Measurements from ENCODE around the gene KDM6A.

DNA sequence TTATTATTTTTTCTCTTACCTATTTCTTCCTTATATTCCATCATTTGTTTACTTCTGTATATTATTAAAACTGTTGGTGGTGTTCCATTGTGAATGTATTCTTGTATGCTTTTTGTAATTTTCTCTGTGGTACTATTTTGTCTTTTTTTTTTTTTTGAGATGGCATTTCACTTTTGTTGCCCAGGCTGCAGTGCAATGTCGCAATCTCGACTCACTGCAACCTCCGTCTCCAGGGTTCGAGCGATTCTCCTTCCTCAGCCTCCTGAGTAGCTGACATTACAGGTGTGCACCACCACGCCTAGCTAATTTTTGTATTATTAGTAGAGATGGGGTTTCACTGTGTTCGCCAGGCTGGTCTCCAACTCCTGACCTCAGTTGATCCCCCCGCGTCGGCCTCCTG, 8.6 kb downstream of the KDM6A start:
- TF ChIP-seq POLR2AphosphoS5 (IDR thresholded peaks at IDR 0.05; ENCODE audit: insufficient read depth, low read depth, low read length): no peak
- TF ChIP-seq, protein P1, sequence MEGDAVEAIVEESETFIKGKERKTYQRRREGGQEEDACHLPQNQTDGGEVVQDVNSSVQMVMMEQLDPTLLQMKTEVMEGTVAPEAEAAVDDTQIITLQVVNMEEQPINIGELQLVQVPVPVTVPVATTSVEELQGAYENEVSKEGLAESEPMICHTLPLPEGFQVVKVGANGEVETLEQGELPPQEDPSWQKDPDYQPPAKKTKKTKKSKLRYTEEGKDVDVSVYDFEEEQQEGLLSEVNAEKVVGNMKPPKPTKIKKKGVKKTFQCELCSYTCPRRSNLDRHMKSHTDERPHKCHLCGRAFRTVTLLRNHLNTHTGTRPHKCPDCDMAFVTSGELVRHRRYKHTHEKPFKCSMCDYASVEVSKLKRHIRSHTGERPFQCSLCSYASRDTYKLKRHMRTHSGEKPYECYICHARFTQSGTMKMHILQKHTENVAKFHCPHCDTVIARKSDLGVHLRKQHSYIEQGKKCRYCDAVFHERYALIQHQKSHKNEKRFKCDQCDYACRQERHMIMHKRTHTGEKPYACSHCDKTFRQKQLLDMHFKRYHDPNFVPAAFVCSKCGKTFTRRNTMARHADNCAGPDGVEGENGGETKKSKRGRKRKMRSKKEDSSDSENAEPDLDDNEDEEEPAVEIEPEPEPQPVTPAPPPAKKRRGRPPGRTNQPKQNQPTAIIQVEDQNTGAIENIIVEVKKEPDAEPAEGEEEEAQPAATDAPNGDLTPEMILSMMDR (IDR thresholded peaks at IDR 0.05; ENCODE audit: extremely low read depth in 1 of 2, insufficient read depth in 1 of 2, low read depth in 1 of 2, low read length in 2 of 2): no peak
- TF ChIP-seq JUN (IDR thresholded peaks at IDR 0.05; ENCODE audit: borderline replicate concordance, insufficient read depth, insufficient read length, low read depth): no peak
- TF ChIP-seq EZH2 (IDR thresholded peaks at IDR 0.05; ENCODE audit: borderline replicate concordance, low read depth, low read length, severe bottlenecking): no peak
- TF ChIP-seq GATA2 (IDR thresholded peaks at IDR 0.05; ENCODE audit: insufficient read depth, insufficient read length, low read depth, low read length): no peak
- no peak for TF ChIP-seq POLR2A (IDR thresholded peaks at IDR 0.05; ENCODE audit: low read depth, low read length)
- TF ChIP-seq, protein P2, sequence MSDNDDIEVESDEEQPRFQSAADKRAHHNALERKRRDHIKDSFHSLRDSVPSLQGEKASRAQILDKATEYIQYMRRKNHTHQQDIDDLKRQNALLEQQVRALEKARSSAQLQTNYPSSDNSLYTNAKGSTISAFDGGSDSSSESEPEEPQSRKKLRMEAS (IDR thresholded peaks at IDR 0.05; ENCODE audit: insufficient read depth, insufficient read length): no peak
- TF ChIP-seq FOS (IDR thresholded peaks at IDR 0.05; ENCODE audit: borderline replicate concordance, insufficient read depth, low read length): no peak
